CD4-positive, alpha-beta T cell treated with Interleukin-1 beta for 1 hour (primary cell): ENCODE data around the gene C2orf92.
A peak's percentile ranks its signal among the peaks of the same experiment; 100 is the strongest.
"Not testable (repeated sequence)": the region's sequence is repeated elsewhere in the genome, so short reads cannot be mapped to it uniquely, and the experiment has no call there.

Experiments
- DNase-seq, 2 donors: peaks; one replicate each; pipeline ENCODE4 v3.0.0-alpha.2; 2020 to 2022

The C2orf92 gene

GRCh38 chr2:97669448-97669847 is at the start of gene C2orf92:
Gene C2orf92, plus strand, starts transcription at chr2:97669713. Its CDS starts 76 bp downstream, at chr2:97669789.
- DNase-seq, result no peak

- not testable (repeated sequence) for DNase-seq
Measured at GRCh38 chr2:97620492-97620891, 49.0 kb upstream of the C2orf92 start.

DNA sequence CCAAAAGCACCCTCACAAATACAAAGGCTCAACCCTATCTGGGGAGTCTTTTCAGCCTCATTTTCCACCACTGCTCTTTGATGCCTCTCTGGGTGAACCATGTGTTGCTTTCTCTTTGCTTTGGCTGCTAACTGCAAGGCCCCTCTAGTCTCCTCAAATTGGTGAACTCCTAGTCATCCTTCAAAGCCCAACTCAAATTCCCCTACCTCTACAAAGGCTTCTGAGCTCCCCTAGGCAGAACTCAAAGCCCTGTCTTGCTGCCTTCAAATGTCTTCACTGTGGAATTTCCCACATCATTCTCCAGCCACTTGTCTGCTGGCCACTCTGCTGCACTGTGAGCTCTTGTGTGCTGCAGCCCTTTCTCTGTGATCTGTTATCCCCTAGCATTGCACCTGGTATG is 46.5 kb upstream of the C2orf92 start:
- DNase-seq, result not testable (repeated sequence)

GRCh38 chr2:97625354-97626048 is 44.0 kb upstream of the C2orf92 start:
- not testable (repeated sequence) for DNase-seq

DNA sequence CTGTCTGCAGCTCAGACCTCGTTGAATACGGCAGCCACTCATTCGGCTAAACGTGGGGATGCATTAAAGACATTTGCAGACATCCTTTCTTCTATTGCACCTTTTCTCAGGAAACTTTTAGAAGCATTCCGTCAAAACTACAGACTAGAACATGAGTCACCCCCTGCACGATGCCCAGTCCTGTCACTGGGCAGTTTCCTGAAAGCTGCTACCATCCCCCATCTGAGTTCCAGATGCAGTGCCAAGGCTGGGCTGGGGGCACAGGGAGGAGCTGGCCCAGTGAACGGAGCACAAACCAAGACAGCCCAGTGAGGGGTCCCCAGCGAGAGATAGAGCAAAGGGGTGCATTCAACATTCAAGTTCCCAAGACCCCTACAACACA is 43.5 kb upstream of the C2orf92 start:
- DNase-seq, result not testable (repeated sequence)

- no peak for DNase-seq
Measured at GRCh38 chr2:97644023-97644717, 25.3 kb upstream of the C2orf92 start.

GRCh38 chr2:97645112-97645694 is 24.3 kb upstream of the C2orf92 start:
- no peak for DNase-seq

GRCh38 chr2:97645695-97646629 is 23.6 kb upstream of the C2orf92 start, which contains the start of gene COX5B:
Gene COX5B, plus strand, starts transcription at chr2:97646062. Its CDS starts 25 bp downstream, at chr2:97646087.
- DNase-seq, result peak; percentile 98

DNA sequence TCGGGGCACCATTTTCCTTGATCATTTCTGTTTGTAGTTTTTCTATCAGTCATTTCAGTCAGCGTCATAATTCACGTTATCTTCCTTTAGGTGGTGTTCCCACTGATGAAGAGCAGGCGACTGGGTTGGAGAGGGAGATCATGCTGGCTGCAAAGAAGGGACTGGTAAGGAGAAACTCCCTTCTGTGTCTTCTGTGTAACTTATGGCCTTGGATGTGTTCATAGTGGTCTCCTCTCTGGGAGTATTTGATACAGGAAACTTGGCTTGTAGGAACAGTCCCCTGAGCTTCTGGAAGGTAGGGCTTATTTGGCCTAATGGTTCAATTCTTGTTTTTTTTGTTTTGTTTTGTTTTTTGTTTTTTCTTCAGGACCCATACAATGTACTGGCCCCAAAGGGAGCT is 22.5 kb upstream of the C2orf92 start:
- DNase-seq, result no peak

- DNase-seq, result no peak
Measured at GRCh38 chr2:97651114-97651513, 18.4 kb upstream of the C2orf92 start.

DNA sequence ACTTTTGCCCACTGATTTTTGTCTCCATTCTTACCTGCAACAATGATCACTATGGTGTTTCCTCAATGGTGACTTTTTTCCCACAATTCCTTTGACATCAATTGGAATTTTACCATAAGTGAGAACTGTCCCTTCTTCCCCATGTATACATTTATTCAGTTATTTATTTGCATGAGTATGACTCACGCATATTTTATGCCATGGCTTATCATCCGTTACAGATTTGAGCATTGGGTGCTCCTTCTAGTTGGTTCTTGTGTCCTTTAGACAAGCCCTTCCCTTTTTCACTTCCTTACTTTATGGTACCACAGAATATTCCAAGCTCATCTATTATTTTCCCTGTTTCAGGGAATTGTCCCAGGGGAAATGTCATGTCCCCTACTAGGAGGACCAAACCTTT is 16.0 kb upstream of the C2orf92 start:
- no peak for DNase-seq

DNA sequence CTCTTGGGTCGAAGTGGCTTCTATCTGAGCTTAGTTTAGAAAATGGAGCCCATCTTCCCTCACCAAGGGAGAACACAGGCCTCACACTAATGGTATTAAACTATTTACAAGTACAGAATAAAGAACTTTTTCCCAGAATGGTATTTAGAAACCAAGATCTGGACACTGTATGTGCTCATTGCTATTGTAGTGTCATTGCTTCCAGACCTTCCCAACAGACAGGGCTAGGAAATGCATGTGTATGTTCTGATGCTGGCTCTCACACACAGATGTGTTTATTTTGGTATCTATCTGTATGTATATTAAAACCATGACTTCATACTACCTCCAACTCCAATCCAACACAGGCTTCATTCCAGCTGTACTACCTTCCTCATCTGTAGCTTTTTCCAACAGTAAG is 15.6 kb upstream of the C2orf92 start:
- no peak for DNase-seq

DNA sequence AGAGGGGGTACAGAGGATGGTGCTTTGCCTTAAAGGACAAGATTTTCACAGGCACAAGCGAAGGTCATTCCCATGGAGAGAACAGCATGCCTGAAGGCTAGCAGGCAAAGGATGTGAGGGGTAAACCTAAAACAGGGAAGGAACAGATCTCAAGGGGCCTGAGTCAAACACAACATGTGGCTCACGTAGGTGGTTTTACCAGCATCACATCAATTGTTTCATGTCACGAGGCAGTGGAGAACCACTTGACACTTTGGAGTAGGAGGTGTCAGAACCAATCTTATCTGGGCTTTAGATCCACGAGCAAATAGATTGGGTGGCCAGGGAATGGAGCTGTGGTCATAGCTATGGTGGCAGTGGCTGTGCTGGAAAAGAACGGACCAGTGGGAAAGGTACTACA is 15.2 kb upstream of the C2orf92 start:
- DNase-seq, result no peak

DNA sequence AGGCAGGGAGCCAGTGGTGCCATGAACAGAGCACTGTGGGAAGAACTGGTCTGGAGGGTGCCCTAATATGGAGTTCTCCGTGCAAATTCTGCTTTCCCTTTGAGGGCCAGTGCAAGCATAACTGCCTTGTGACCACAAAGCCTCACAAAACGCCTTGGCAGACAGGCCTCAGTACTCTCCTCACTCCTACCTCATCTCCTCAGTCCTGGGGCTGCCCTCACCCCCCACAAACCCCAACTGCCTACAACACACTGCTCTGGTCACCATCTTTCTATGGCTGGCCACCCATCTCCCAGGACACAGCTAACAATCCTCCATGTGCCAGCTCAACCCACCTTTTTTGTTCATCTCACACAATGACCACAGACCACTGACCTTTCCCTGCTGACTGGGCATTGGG is 14.7 kb upstream of the C2orf92 start:
- DNase-seq, result no peak

GRCh38 chr2:97656129-97656755 is 13.3 kb upstream of the C2orf92 start:
- DNase-seq, result no peak

DNA sequence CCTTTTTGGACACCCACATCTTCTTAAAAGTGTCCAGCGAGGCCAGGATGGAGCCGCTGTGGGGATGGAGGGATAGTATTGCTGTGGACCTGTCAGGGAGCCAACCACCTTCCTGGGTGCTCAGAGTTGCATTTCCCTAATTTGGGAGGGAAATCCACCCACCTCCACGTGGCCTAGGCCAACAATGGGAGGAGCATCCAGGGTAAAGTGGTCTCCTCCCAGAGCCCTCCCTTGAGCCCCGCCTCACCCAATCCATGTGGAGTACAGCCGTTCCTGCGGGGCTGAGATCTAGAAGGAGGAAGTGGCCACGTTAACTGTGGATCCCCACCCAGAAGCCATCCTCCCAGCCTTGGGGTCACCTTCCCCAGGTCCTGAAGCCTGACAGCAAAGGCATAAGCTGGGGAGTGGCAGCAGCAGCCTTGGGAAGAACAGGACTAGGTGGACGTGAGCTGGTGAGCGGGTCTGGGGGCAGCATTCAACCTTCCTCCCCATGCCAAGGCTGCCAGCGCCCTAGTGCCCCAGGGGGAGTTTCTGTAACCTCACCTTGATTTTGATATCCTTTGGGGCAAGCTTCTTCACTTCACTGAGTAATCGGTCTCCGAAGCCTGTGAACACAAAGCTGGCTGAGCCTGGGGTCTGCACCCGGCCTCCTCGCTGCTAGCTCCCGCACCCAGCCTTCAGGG is 12.5 kb upstream of the C2orf92 start:
- no peak for DNase-seq

GRCh38 chr2:97657986-97658690 is 11.4 kb upstream of the C2orf92 start:
- no peak for DNase-seq

- no peak for DNase-seq
Measured at GRCh38 chr2:97658691-97659157, 10.8 kb upstream of the C2orf92 start.

GRCh38 chr2:97659256-97660043 is 10.1 kb upstream of the C2orf92 start:
- DNase-seq, result no peak
